Parathyroid adenoma (tissue), 2 donors: ENCODE measurements around the gene VSIG2.

ENCODE experiments used
- H2AFZ ChIP-seq: fragments of 300-600 bp; sonication (generic); one replicate; pipeline ENCODE4 v1.7.0; 2017; ENCODE audit warnings: antibody characterized with exemption, mild to moderate bottlenecking
- H3K27ac ChIP-seq: fragments of 300-600 bp; sonication (generic); one replicate; pipeline ENCODE4 v1.7.0; 2017
- H3K27me3 ChIP-seq: fragments of 300-600 bp; sonication (generic); one replicate; pipeline ENCODE4 v1.7.0; 2017; ENCODE audit warnings: low read length; ENCODE audit not compliant: control insufficient read depth, insufficient read depth
- H3K36me3 ChIP-seq: fragments of 300-600 bp; sonication (generic); one replicate; pipeline ENCODE4 v1.7.0; 2017; ENCODE audit warnings: low read length; ENCODE audit not compliant: control insufficient read depth, insufficient read depth
- H3K4me1 ChIP-seq: fragments of 300-600 bp; sonication (generic); one replicate; pipeline ENCODE4 v1.7.0; 2017; ENCODE audit warnings: control low read depth
- H3K4me2 ChIP-seq: fragments of 300-600 bp; sonication (generic); one replicate; pipeline ENCODE4 v1.7.0; 2017; ENCODE audit warnings: low read length
- H3K4me3 ChIP-seq: fragments of 300-600 bp; sonication (generic); one replicate; pipeline ENCODE4 v1.7.0; 2017; ENCODE audit warnings: low read depth, low read length
- H3K79me2 ChIP-seq: fragments of 300-600 bp; sonication (generic); one replicate; pipeline ENCODE4 v1.7.0; 2017; ENCODE audit warnings: control low read depth
- H3K9ac ChIP-seq: fragments of 300-600 bp; sonication (generic); one replicate; pipeline ENCODE4 v1.7.0; 2017; ENCODE audit warnings: mild to moderate bottlenecking
- H3K9me3 ChIP-seq: fragments of 300-600 bp; sonication (generic); one replicate; pipeline ENCODE4 v1.7.0; 2017; ENCODE audit warnings: low read length; ENCODE audit not compliant: control insufficient read depth
- CTCF ChIP-seq: fragments of 300-600 bp; sonication (generic); IDR thresholded peaks from one replicate; pipeline ENCODE4 v1.7.0; 2017; ENCODE audit warnings: antibody characterized with exemption, mild to moderate bottlenecking
- donor health status: primary hyperparathyroidism.

Gene VSIG2

GRCh38 chr11:124788521-124788920, 36.5 kb upstream of the VSIG2 start:
- Histone ChIP-seq H3K79me2 (peaks cover 14% of the 10 kb centered on the region), H2AFZ (no peak overlapping the region), H3K4me1 (no peaks in the 10 kb centered on the region), H3K27ac (no peak overlapping the region), H3K27me3 (no peaks in the 10 kb centered on the region), H3K36me3 (no peaks in the 10 kb centered on the region), H3K4me2 (no peak overlapping the region), H3K9me3 (no peaks in the 10 kb centered on the region), H3K9ac (no peak overlapping the region), H3K4me3 (no peak overlapping the region)
- no peak for TF ChIP-seq CTCF

- Histone ChIP-seq H3K4me1 (no peaks in the 10 kb centered on the region), H3K27ac (no peak overlapping the region), H3K36me3 (no peaks in the 10 kb centered on the region), H3K9me3 (no peaks in the 10 kb centered on the region), H2AFZ (no peak overlapping the region), H3K79me2 (peaks cover 7% of the 10 kb centered on the region), H3K27me3 (no peaks in the 10 kb centered on the region), H3K4me2 (no peak overlapping the region), H3K4me3 (no peak overlapping the region), H3K9ac (no peak overlapping the region)
- no peak for TF ChIP-seq CTCF
Measured at GRCh38 chr11:124784051-124784450, 32.0 kb upstream of the VSIG2 start.

- Histone ChIP-seq H3K27me3 (no peaks in the 10 kb centered on the region), H2AFZ (no peak overlapping the region), H3K4me3 (no peak overlapping the region), H3K27ac (no peak overlapping the region), H3K4me1 (no peaks in the 10 kb centered on the region), H3K9ac (no peak overlapping the region), H3K9me3 (no peaks in the 10 kb centered on the region), H3K79me2 (peaks cover 7% of the 10 kb centered on the region), H3K4me2 (no peak overlapping the region), H3K36me3 (no peaks in the 10 kb centered on the region)
- no peak for TF ChIP-seq CTCF
Measured at GRCh38 chr11:124783002-124783401, 30.9 kb upstream of the VSIG2 start.

GRCh38 chr11:124779568-124779967, 27.5 kb upstream of the VSIG2 start:
- no peak for TF ChIP-seq CTCF
- Histone ChIP-seq H3K4me1 (no peaks in the 10 kb centered on the region), H3K9ac (no peak overlapping the region), H3K9me3 (no peaks in the 10 kb centered on the region), H3K4me3 (no peak overlapping the region), H3K4me2 (no peak overlapping the region), H3K79me2 (peaks cover 10% of the 10 kb centered on the region), H3K27ac (no peak overlapping the region), H2AFZ (no peak overlapping the region), H3K36me3 (no peaks in the 10 kb centered on the region), H3K27me3 (no peaks in the 10 kb centered on the region)

- TF ChIP-seq CTCF = no peak
- Histone ChIP-seq H3K27ac (no peak overlapping the region), H3K4me1 (no peaks in the 10 kb centered on the region)
Measured at GRCh38 chr11:124778281-124778680, 26.2 kb upstream of the VSIG2 start.

More at GRCh38 chr11:124778281-124778680, 26.2 kb upstream of the VSIG2 start:
- Histone ChIP-seq H3K9me3 (no peaks in the 10 kb centered on the region), H3K36me3 (no peaks in the 10 kb centered on the region), H3K4me2 (no peak overlapping the region), H3K79me2 (peaks cover 10% of the 10 kb centered on the region), H3K9ac (no peak overlapping the region), H3K4me3 (no peak overlapping the region), H2AFZ (no peak overlapping the region), H3K27me3 (no peaks in the 10 kb centered on the region)
